ENCODE results near the gene DBH.

DNA sequence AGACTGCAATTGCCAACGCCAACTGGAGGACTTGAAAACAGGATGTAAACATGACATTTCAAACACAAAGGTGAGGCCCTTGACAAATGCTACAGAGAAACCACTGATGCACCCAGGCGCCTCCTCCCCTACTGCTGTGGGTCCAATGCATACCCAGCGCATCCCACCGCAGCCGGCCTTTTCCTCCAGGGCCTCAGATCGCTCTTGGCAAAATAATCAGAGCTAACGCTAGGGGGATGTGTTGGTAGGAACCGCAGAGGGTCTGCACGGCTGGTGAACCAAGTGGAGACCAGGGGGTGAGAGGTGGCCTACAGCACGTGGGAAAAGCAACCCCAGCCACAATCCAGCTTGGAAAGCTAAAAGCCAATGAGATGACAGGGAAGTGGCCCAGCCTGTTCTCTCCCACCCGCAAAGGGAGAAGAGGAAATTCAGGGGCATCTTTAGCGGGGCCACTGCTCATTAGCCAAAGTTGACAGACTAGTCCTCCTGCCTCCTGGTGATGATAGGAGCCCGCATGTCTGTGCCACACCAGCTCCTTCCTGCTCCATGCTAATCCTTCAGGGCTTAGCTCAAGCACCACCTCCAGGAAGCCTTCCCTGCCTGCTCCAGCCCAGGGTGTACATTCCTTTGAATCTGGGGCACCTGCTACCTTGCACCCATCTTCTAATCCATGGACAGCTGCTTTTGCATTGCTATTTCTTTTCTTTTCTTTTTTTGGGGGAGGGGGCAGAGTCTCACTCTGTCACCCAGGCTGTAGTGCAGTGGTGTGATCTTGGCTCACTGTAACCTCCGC lies 32.8 kb upstream of the DBH start:
- no peak for TF ChIP-seq TAF1 (IDR thresholded peaks at IDR 0.05; ENCODE audit: borderline replicate concordance, insufficient read depth, low read length)
- TF ChIP-seq SIN3A (IDR thresholded peaks at IDR 0.05; ENCODE audit: borderline replicate concordance, insufficient read depth, low read length) = no peak
